Erythroblast (primary cell): ENCODE data around the gene TMEM38A.

Experiments used
- GATA1 ChIP-seq: IDR thresholded peaks from 2 replicates; pipeline ENCODE4 v1.6.1; 2011; ENCODE audit warnings: low read depth, mild to moderate bottlenecking, control low read depth, low read length, moderate library complexity
- POLR2A ChIP-seq: IDR thresholded peaks from 2 replicates; pipeline ENCODE4 v1.6.1; 2011; ENCODE audit warnings: mild to moderate bottlenecking, low read length

DNA sequence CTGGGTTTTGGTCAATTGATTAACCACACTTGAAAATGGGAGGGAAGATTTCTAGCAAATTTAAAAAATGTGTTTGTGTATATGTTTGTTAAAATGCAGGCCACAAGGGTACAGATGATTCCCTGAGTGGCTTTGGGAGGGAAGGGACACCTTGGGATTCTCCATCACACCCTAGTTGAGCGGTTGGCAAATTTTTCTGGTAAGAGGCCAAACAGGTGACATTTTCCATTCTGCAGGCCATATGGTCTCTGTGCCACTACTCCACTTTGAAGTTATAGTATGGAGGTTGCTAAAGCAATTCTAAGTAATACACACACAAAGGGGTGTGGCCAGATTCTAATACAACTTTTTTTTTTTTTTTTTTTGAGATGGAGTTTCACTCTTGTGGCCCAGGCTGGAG, 20.0 kb upstream of the TMEM38A start:
- TF ChIP-seq POLR2A: no peak
- TF ChIP-seq GATA1: no peak
